ENCODE results near the gene GCNA. TPM values are rescaled to one million over a fixed set of nuclear protein-coding genes. Genes with fewer than 3 reads are reported as not detected.

GCNA gene
- total RNA-seq, 1 experiment from 2014 or later = 1.0 TPM

DNA sequence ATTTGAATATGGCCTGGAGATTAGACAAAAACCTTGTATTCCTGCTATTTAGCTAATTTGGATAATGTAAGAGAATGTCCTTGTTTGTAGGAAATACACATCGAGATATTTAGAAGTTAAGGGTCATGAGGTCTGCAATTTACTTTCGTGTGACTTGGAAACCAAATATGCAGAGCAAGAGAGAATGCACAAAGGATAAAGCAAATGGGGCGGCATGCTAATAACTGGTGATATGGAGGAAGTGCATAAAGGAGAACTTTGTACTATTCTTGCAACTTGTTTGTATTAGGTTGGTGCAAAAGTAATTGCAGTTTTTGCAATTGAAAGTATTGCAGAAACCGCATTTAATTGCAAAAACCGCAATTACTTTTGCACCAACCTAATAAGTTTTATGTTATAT lies 47.2 kb downstream of the GCNA start:
- TF ChIP-seq, protein P1, sequence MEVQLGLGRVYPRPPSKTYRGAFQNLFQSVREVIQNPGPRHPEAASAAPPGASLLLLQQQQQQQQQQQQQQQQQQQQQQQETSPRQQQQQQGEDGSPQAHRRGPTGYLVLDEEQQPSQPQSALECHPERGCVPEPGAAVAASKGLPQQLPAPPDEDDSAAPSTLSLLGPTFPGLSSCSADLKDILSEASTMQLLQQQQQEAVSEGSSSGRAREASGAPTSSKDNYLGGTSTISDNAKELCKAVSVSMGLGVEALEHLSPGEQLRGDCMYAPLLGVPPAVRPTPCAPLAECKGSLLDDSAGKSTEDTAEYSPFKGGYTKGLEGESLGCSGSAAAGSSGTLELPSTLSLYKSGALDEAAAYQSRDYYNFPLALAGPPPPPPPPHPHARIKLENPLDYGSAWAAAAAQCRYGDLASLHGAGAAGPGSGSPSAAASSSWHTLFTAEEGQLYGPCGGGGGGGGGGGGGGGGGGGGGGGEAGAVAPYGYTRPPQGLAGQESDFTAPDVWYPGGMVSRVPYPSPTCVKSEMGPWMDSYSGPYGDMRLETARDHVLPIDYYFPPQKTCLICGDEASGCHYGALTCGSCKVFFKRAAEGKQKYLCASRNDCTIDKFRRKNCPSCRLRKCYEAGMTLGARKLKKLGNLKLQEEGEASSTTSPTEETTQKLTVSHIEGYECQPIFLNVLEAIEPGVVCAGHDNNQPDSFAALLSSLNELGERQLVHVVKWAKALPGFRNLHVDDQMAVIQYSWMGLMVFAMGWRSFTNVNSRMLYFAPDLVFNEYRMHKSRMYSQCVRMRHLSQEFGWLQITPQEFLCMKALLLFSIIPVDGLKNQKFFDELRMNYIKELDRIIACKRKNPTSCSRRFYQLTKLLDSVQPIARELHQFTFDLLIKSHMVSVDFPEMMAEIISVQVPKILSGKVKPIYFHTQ (CRISPR knock-in tag; IDR thresholded peaks at IDR 0.05) = no peak
- TF ChIP-seq ELF4 (CRISPR knock-in tag; IDR thresholded peaks at IDR 0.05; ENCODE audit: low read depth) (no peak), ZNF138 (CRISPR knock-in tag; conservative IDR thresholded peaks at IDR 0.05) (no peak), CREB1 (CRISPR knock-in tag; IDR thresholded peaks at IDR 0.05) (no peak), GABPB1 (CRISPR knock-in tag; IDR thresholded peaks at IDR 0.05) (no peak), TEAD4 (CRISPR knock-in tag; IDR thresholded peaks at IDR 0.05) (no peak), ZNF121 (CRISPR knock-in tag; IDR thresholded peaks at IDR 0.05) (no peak), MYBL2 (CRISPR knock-in tag; IDR thresholded peaks at IDR 0.05) (no peak), SMAD3 (CRISPR knock-in tag; IDR thresholded peaks at IDR 0.05; ENCODE audit: borderline replicate concordance) (no peak), FOXP4 (CRISPR knock-in tag; IDR thresholded peaks at IDR 0.05) (no peak), ZNF512 (CRISPR knock-in tag; IDR thresholded peaks at IDR 0.05; ENCODE audit: borderline replicate concordance) (no peak), USF2 (CRISPR knock-in tag; IDR thresholded peaks at IDR 0.05) (no peak), IRF2 (CRISPR knock-in tag; IDR thresholded peaks at IDR 0.05; ENCODE audit: borderline replicate concordance, low read depth) (no peak), JAZF1 (CRISPR knock-in tag; IDR thresholded peaks at IDR 0.05) (no peak)
- TF ChIP-seq, protein P2, sequence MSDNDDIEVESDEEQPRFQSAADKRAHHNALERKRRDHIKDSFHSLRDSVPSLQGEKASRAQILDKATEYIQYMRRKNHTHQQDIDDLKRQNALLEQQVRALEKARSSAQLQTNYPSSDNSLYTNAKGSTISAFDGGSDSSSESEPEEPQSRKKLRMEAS (CRISPR knock-in tag; IDR thresholded peaks at IDR 0.05) = no peak
- TF ChIP-seq, protein P3, sequence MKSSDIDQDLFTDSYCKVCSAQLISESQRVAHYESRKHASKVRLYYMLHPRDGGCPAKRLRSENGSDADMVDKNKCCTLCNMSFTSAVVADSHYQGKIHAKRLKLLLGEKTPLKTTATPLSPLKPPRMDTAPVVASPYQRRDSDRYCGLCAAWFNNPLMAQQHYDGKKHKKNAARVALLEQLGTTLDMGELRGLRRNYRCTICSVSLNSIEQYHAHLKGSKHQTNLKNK (CRISPR knock-in tag; IDR thresholded peaks at IDR 0.05) = no peak
- TF ChIP-seq, protein P4, sequence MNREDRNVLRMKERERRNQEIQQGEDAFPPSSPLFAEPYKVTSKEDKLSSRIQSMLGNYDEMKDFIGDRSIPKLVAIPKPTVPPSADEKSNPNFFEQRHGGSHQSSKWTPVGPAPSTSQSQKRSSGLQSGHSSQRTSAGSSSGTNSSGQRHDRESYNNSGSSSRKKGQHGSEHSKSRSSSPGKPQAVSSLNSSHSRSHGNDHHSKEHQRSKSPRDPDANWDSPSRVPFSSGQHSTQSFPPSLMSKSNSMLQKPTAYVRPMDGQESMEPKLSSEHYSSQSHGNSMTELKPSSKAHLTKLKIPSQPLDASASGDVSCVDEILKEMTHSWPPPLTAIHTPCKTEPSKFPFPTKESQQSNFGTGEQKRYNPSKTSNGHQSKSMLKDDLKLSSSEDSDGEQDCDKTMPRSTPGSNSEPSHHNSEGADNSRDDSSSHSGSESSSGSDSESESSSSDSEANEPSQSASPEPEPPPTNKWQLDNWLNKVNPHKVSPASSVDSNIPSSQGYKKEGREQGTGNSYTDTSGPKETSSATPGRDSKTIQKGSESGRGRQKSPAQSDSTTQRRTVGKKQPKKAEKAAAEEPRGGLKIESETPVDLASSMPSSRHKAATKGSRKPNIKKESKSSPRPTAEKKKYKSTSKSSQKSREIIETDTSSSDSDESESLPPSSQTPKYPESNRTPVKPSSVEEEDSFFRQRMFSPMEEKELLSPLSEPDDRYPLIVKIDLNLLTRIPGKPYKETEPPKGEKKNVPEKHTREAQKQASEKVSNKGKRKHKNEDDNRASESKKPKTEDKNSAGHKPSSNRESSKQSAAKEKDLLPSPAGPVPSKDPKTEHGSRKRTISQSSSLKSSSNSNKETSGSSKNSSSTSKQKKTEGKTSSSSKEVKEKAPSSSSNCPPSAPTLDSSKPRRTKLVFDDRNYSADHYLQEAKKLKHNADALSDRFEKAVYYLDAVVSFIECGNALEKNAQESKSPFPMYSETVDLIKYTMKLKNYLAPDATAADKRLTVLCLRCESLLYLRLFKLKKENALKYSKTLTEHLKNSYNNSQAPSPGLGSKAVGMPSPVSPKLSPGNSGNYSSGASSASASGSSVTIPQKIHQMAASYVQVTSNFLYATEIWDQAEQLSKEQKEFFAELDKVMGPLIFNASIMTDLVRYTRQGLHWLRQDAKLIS (CRISPR knock-in tag; IDR thresholded peaks at IDR 0.05; ENCODE audit: borderline replicate concordance) = no peak
- TF ChIP-seq, protein P5, sequence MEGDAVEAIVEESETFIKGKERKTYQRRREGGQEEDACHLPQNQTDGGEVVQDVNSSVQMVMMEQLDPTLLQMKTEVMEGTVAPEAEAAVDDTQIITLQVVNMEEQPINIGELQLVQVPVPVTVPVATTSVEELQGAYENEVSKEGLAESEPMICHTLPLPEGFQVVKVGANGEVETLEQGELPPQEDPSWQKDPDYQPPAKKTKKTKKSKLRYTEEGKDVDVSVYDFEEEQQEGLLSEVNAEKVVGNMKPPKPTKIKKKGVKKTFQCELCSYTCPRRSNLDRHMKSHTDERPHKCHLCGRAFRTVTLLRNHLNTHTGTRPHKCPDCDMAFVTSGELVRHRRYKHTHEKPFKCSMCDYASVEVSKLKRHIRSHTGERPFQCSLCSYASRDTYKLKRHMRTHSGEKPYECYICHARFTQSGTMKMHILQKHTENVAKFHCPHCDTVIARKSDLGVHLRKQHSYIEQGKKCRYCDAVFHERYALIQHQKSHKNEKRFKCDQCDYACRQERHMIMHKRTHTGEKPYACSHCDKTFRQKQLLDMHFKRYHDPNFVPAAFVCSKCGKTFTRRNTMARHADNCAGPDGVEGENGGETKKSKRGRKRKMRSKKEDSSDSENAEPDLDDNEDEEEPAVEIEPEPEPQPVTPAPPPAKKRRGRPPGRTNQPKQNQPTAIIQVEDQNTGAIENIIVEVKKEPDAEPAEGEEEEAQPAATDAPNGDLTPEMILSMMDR (IDR thresholded peaks at IDR 0.05) = no peak
- no peaks in the 10 kb centered on the region; the same call in 1 of the 2 replicates for H3K4me1 Mint-ChIP-seq
- no peaks in the 10 kb centered on the region for H3K9me3 Mint-ChIP-seq
- ChIA-PET POLR2A (no interaction called here), CTCF (no interaction called here)
- ATAC-seq (no peak), DNase-seq (ENCODE audit: low spot score) (no peak)
- no peak overlapping the region for H3K4me3 Mint-ChIP-seq
- no peaks in the 10 kb centered on the region for H3K36me3 Mint-ChIP-seq
- H3K27ac Mint-ChIP-seq = no peak overlapping the region
- no peaks in the 10 kb centered on the region for H3K27me3 Mint-ChIP-seq (ENCODE audit: low read depth)

Measured in WTC11 (cell line).